GM23338 (cell line): ENCODE measurements around the gene ASCL1. TPM values are rescaled to one million over a fixed set of nuclear protein-coding genes. Genes with fewer than 3 reads are reported as not detected.

ENCODE experiments used
- ATAC-seq: fragments of 200-7000 bp; cut with Tn5 transposase; 3 replicates; pipeline ENCODE4 v1.9.1; 2020
- DNase-seq: peaks from one replicate; pipeline ENCODE4 v3.0.0-alpha.2; 2015; ENCODE audit warnings: low spot score
- H2AFZ ChIP-seq: fragments of 200-600 bp; sonication (generic); 2 replicates; pipeline ENCODE4 v1.8.0; 2016; ENCODE audit warnings: antibody characterized with exemption, mild to moderate bottlenecking, moderate library complexity
- H3F3A ChIP-seq: fragments of 200-600 bp; sonication (generic); replicated peaks from 2 replicates; pipeline ENCODE4 v1.8.0; 2017; ENCODE audit warnings: antibody characterized with exemption, mixed run types, low read depth
- H3K27ac ChIP-seq: fragments of 200-600 bp; sonication (generic); 2 replicates; pipeline ENCODE4 v1.6.1; 2016; ENCODE audit warnings: low read depth
- H3K27me3 ChIP-seq: fragments of 200-600 bp; sonication (generic); 2 replicates; pipeline ENCODE4 v1.8.0; 2016; ENCODE audit warnings: mild to moderate bottlenecking, mixed run types, moderate library complexity; ENCODE audit not compliant: insufficient read depth
- H3K36me3 ChIP-seq: fragments of 200-600 bp; sonication (generic); 2 replicates; pipeline ENCODE4 v1.8.0; 2016; ENCODE audit warnings: mild to moderate bottlenecking; ENCODE audit not compliant: insufficient read depth
- H3K4me1 ChIP-seq: fragments of 200-600 bp; sonication (generic); 2 replicates; pipeline ENCODE4 v1.8.0; 2016; ENCODE audit warnings: mild to moderate bottlenecking, moderate library complexity; ENCODE audit not compliant: insufficient read depth
- H3K4me2 ChIP-seq: fragments of 200-600 bp; sonication (generic); 2 replicates; pipeline ENCODE4 v1.7.1; 2017; ENCODE audit warnings: mixed run types
- H3K4me3 ChIP-seq: fragments of 200-600 bp; sonication (generic); 2 replicates; pipeline ENCODE4 v1.6.1; 2016; ENCODE audit warnings: mixed run types
- H3K79me2 ChIP-seq: fragments of 200-600 bp; sonication (generic); replicated peaks from 2 replicates; pipeline ENCODE4 v1.8.0; 2017; ENCODE audit warnings: mild to moderate bottlenecking; ENCODE audit not compliant: insufficient read depth
- H3K9me2 ChIP-seq: fragments of 200-600 bp; sonication (generic); 2 replicates; pipeline ENCODE4 v1.8.0; 2017; ENCODE audit not compliant: insufficient read depth
- H4K20me1 ChIP-seq: fragments of 200-600 bp; sonication (generic); replicated peaks from 2 replicates; pipeline ENCODE4 v1.8.0; 2017; ENCODE audit warnings: mild to moderate bottlenecking; ENCODE audit not compliant: insufficient read depth
- H3K27ac Mint-ChIP-seq: 2 replicates; pipeline ENCODE4 v1.8.0; 2020; ENCODE audit warnings: inconsistent platforms, mild to moderate bottlenecking, moderate library complexity, mixed read lengths
- H3K27me3 Mint-ChIP-seq: 3 replicates; pipeline ENCODE4 v1.8.0; 2022; ENCODE audit warnings: low read depth, mild to moderate bottlenecking, moderate library complexity, mixed read lengths, inconsistent platforms; ENCODE audit not compliant: insufficient read depth, poor library complexity
- H3K36me3 Mint-ChIP-seq: 3 replicates; pipeline ENCODE4 v1.8.0; 2021; ENCODE audit warnings: low read depth, mild to moderate bottlenecking, inconsistent platforms, moderate library complexity, mixed read lengths
- H3K4me1 Mint-ChIP-seq: 3 replicates; pipeline ENCODE4 v1.8.0; 2020; ENCODE audit warnings: mild to moderate bottlenecking, inconsistent platforms, mixed read lengths
- H3K4me3 Mint-ChIP-seq: 3 replicates; pipeline ENCODE4 v1.8.0; 2021; ENCODE audit warnings: moderate library complexity, mild to moderate bottlenecking, inconsistent platforms, mixed read lengths
- H3K9me3 Mint-ChIP-seq: 3 replicates; pipeline ENCODE4 v1.8.0; 2020; ENCODE audit warnings: moderate library complexity, mild to moderate bottlenecking, inconsistent platforms, mixed read lengths
- CREB1 ChIP-seq: fragments of 250-450 bp; sonication (Bioruptor Pico); IDR thresholded peaks from 2 replicates; pipeline ENCODE4 v1.5.0; 2020; ENCODE audit warnings: low read depth, mild to moderate bottlenecking, moderate library complexity
- EZH2 ChIP-seq: fragments of 200-600 bp; sonication (generic); IDR thresholded peaks from one replicate; pipeline ENCODE4 v1.8.0; 2017; ENCODE audit warnings: antibody characterized with exemption, mild to moderate bottlenecking, low read depth; ENCODE audit not compliant: unreplicated experiment
- EZH2phosphoT487 ChIP-seq: fragments of 200-600 bp; sonication (generic); IDR thresholded peaks from one replicate; pipeline ENCODE4 v1.8.1; 2018; ENCODE audit warnings: antibody characterized with exemption; ENCODE audit not compliant: unreplicated experiment
- JUNB ChIP-seq: IDR thresholded peaks from one replicate; pipeline ENCODE4 v1.6.1; 2016; ENCODE audit warnings: antibody characterized with exemption; ENCODE audit not compliant: unreplicated experiment
- NANOG ChIP-seq: IDR thresholded peaks from 2 replicates; pipeline ENCODE4 v1.6.1; 2016; ENCODE audit warnings: antibody characterized with exemption, borderline replicate concordance
- POLR2AphosphoS5 ChIP-seq: IDR thresholded peaks from 2 replicates; pipeline ENCODE4 v1.6.1; 2016; ENCODE audit warnings: antibody characterized with exemption, low read depth
- STAT1 ChIP-seq: IDR thresholded peaks from one replicate; pipeline ENCODE4 v1.6.1; 2016; ENCODE audit warnings: antibody characterized with exemption; ENCODE audit not compliant: unreplicated experiment
- ZNF114 ChIP-seq: fragments of 250-450 bp; sonication (Bioruptor Pico); IDR thresholded peaks from 2 replicates; pipeline ENCODE4 v1.5.0; 2020; ENCODE audit warnings: mild to moderate bottlenecking, moderate library complexity
- ZNF331 ChIP-seq: fragments of 250-450 bp; sonication (Bioruptor Pico); IDR thresholded peaks from 2 replicates; pipeline ENCODE4 v1.5.0; 2020; ENCODE audit warnings: low read depth, mild to moderate bottlenecking, moderate library complexity
- ZNF462 ChIP-seq: fragments of 250-450 bp; sonication (Bioruptor Pico); IDR thresholded peaks from 2 replicates; pipeline ENCODE4 v1.5.0; 2020; ENCODE audit warnings: mild to moderate bottlenecking, moderate library complexity
- polyA plus RNA-seq: library from polyadenylated mRNA; unstranded; fragments of >200 nt; fragmentation: Nextera tagmentation; extraction: Ambion mirVana; gene quantifications from 2 replicates; pipeline ENCODE4 v1.2.1, GENCODE V29; 2016
- total RNA-seq: library from RNA; depleted of rRNA; stranded (reverse); fragments of >200 nt; shearing (Covaris generic); gene quantifications from 2 replicates; pipeline ENCODE4 v1.2.3, GENCODE V29; 2014
- TF ChIP-seq, protein P1 (sequence below): IDR thresholded peaks from one replicate; pipeline ENCODE4 v1.6.1; 2018; ENCODE audit warnings: antibody characterized with exemption; ENCODE audit not compliant: unreplicated experiment
- TF ChIP-seq, protein P2 (sequence below), 2 experiments: fragments of 200-600 bp in 1 of 2; sonication (generic) in 1 of 2; conservative IDR thresholded peaks; 2 replicates each; pipeline versions ENCODE4 v1.5.1 to v1.6.1; 2016 to 2017; ENCODE audit warnings: antibody characterized with exemption in 2 of 2, low read depth in 2 of 2, mild to moderate bottlenecking in 2 of 2, moderate library complexity in 1 of 2
- TF ChIP-seq, protein P3 (sequence below): IDR thresholded peaks from 2 replicates; pipeline ENCODE4 v1.6.1; 2016; ENCODE audit warnings: antibody characterized with exemption

Gene ASCL1
- total and polyA plus RNA-seq, 2 experiments from 2014 or later, result 0.37 TPM; not detected in 1

DNA sequence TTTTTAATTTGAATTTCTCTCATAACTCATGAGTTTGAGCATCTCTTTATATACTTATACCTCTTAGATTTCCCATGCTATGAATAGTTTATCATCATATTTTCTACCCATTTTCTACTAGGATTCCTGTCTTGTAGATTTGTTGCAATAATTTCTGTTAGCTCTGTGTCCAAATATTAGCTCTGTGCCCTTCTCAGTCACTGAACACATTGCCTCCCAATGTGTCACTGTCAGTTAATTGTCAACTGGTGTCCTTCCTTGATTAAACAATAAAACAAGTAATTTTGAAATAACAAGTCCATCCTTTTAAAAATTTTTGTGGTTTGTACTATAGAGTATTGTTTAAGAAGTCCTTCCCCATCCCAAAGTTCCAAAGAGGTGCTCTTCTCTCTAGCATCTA, 36.2 kb upstream of the ASCL1 start:
- H3K4me3 ChIP-seq, result no peak overlapping the region
- no peak for ATAC-seq
- no peaks in the 10 kb centered on the region for H3K27me3 ChIP-seq
- DNase-seq, result no peak
- peaks cover 3% of the 10 kb centered on the region for H3K27me3 Mint-ChIP-seq
- H3K4me1 Mint-ChIP-seq, result peaks cover 20% of the 10 kb centered on the region
- no peak overlapping the region for H2AFZ ChIP-seq
- no peaks in the 10 kb centered on the region for H3K79me2 ChIP-seq
- H3K36me3 ChIP-seq, result no peaks in the 10 kb centered on the region
- TF ChIP-seq, protein P1, sequence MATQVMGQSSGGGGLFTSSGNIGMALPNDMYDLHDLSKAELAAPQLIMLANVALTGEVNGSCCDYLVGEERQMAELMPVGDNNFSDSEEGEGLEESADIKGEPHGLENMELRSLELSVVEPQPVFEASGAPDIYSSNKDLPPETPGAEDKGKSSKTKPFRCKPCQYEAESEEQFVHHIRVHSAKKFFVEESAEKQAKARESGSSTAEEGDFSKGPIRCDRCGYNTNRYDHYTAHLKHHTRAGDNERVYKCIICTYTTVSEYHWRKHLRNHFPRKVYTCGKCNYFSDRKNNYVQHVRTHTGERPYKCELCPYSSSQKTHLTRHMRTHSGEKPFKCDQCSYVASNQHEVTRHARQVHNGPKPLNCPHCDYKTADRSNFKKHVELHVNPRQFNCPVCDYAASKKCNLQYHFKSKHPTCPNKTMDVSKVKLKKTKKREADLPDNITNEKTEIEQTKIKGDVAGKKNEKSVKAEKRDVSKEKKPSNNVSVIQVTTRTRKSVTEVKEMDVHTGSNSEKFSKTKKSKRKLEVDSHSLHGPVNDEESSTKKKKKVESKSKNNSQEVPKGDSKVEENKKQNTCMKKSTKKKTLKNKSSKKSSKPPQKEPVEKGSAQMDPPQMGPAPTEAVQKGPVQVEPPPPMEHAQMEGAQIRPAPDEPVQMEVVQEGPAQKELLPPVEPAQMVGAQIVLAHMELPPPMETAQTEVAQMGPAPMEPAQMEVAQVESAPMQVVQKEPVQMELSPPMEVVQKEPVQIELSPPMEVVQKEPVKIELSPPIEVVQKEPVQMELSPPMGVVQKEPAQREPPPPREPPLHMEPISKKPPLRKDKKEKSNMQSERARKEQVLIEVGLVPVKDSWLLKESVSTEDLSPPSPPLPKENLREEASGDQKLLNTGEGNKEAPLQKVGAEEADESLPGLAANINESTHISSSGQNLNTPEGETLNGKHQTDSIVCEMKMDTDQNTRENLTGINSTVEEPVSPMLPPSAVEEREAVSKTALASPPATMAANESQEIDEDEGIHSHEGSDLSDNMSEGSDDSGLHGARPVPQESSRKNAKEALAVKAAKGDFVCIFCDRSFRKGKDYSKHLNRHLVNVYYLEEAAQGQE, result no peak
- TF ChIP-seq CREB1 (CRISPR knock-in tag), result no peak
- TF ChIP-seq, protein P2, sequence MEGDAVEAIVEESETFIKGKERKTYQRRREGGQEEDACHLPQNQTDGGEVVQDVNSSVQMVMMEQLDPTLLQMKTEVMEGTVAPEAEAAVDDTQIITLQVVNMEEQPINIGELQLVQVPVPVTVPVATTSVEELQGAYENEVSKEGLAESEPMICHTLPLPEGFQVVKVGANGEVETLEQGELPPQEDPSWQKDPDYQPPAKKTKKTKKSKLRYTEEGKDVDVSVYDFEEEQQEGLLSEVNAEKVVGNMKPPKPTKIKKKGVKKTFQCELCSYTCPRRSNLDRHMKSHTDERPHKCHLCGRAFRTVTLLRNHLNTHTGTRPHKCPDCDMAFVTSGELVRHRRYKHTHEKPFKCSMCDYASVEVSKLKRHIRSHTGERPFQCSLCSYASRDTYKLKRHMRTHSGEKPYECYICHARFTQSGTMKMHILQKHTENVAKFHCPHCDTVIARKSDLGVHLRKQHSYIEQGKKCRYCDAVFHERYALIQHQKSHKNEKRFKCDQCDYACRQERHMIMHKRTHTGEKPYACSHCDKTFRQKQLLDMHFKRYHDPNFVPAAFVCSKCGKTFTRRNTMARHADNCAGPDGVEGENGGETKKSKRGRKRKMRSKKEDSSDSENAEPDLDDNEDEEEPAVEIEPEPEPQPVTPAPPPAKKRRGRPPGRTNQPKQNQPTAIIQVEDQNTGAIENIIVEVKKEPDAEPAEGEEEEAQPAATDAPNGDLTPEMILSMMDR (conservative IDR thresholded peaks at IDR 0.05; ENCODE audit: low read depth in 2 of 2), result no peak
- TF ChIP-seq STAT1, result no peak
- TF ChIP-seq ZNF331 (CRISPR knock-in tag), result no peak
- no peak for TF ChIP-seq ZNF462 (CRISPR knock-in tag)
- TF ChIP-seq EZH2, result no peak
- no peak for TF ChIP-seq NANOG
- no peak for TF ChIP-seq EZH2phosphoT487
- TF ChIP-seq JUNB, result no peak
- no peak for TF ChIP-seq ZNF114 (CRISPR knock-in tag)
- TF ChIP-seq POLR2AphosphoS5, result no peak
- TF ChIP-seq, protein P3, sequence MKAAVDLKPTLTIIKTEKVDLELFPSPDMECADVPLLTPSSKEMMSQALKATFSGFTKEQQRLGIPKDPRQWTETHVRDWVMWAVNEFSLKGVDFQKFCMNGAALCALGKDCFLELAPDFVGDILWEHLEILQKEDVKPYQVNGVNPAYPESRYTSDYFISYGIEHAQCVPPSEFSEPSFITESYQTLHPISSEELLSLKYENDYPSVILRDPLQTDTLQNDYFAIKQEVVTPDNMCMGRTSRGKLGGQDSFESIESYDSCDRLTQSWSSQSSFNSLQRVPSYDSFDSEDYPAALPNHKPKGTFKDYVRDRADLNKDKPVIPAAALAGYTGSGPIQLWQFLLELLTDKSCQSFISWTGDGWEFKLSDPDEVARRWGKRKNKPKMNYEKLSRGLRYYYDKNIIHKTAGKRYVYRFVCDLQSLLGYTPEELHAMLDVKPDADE, result no peak
- H4K20me1 ChIP-seq, result no peaks in the 10 kb centered on the region
- H3K4me1 ChIP-seq, result peaks cover 10% of the 10 kb centered on the region
- no peaks in the 10 kb centered on the region for H3F3A ChIP-seq
- no peak overlapping the region for H3K27ac Mint-ChIP-seq
- H3K36me3 Mint-ChIP-seq, result no peaks in the 10 kb centered on the region
- H3K9me2 ChIP-seq, result no peaks in the 10 kb centered on the region; the same call in 1 of the 2 replicates
- no peak overlapping the region for H3K27ac ChIP-seq
- H3K9me3 Mint-ChIP-seq, result no peaks in the 10 kb centered on the region
- no peak overlapping the region for H3K4me3 Mint-ChIP-seq
- no peak overlapping the region for H3K4me2 ChIP-seq
